ENCODE results near the gene VTA1. TPM values are rescaled to one million over a fixed set of nuclear protein-coding genes. Genes with fewer than 3 reads are reported as not detected.

VTA1 gene
- total and polyA plus RNA-seq, 2 of the 13 experiments (the other 11 are each of a cell fraction or from before 2014, with no cell fraction given), result 70.7 to 89.1 TPM

DNA sequence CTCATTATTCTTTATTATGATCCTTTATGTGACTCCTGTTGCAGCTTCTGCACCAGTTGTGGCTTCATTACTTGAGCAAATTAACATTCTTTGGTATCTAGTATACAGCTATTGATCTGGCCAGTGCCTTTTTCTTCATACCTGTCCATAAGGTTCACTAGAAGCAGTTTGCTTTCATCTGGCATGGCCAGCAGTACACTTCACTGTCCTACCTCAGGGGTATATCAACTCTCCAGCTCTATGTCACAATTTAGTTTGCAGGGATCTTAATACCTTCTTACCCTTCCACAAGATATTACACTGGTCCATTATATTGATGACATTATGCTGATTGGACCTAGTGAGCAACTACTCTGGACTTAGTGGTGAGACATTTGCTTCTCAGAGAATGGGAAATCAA, 46.6 kb downstream of the VTA1 start (continued):
- TF ChIP-seq, protein P1, sequence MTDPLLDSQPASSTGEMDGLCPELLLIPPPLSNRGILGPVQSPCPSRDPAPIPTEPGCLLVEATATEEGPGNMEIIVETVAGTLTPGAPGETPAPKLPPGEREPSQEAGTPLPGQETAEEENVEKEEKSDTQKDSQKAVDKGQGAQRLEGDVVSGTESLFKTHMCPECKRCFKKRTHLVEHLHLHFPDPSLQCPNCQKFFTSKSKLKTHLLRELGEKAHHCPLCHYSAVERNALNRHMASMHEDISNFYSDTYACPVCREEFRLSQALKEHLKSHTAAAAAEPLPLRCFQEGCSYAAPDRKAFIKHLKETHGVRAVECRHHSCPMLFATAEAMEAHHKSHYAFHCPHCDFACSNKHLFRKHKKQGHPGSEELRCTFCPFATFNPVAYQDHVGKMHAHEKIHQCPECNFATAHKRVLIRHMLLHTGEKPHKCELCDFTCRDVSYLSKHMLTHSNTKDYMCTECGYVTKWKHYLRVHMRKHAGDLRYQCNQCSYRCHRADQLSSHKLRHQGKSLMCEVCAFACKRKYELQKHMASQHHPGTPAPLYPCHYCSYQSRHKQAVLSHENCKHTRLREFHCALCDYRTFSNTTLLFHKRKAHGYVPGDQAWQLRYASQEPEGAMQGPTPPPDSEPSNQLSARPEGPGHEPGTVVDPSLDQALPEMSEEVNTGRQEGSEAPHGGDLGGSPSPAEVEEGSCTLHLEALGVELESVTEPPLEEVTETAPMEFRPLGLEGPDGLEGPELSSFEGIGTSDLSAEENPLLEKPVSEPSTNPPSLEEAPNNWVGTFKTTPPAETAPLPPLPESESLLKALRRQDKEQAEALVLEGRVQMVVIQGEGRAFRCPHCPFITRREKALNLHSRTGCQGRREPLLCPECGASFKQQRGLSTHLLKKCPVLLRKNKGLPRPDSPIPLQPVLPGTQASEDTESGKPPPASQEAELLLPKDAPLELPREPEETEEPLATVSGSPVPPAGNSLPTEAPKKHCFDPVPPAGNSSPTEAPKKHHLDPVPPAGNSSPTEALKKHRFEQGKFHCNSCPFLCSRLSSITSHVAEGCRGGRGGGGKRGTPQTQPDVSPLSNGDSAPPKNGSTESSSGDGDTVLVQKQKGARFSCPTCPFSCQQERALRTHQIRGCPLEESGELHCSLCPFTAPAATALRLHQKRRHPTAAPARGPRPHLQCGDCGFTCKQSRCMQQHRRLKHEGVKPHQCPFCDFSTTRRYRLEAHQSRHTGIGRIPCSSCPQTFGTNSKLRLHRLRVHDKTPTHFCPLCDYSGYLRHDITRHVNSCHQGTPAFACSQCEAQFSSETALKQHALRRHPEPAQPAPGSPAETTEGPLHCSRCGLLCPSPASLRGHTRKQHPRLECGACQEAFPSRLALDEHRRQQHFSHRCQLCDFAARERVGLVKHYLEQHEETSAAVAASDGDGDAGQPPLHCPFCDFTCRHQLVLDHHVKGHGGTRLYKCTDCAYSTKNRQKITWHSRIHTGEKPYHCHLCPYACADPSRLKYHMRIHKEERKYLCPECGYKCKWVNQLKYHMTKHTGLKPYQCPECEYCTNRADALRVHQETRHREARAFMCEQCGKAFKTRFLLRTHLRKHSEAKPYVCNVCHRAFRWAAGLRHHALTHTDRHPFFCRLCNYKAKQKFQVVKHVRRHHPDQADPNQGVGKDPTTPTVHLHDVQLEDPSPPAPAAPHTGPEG (CRISPR knock-in tag; IDR thresholded peaks at IDR 0.05), result no peak
- no peak for TF ChIP-seq ZNF263 (CRISPR knock-in tag; IDR thresholded peaks at IDR 0.05)
- TF ChIP-seq, protein P2, sequence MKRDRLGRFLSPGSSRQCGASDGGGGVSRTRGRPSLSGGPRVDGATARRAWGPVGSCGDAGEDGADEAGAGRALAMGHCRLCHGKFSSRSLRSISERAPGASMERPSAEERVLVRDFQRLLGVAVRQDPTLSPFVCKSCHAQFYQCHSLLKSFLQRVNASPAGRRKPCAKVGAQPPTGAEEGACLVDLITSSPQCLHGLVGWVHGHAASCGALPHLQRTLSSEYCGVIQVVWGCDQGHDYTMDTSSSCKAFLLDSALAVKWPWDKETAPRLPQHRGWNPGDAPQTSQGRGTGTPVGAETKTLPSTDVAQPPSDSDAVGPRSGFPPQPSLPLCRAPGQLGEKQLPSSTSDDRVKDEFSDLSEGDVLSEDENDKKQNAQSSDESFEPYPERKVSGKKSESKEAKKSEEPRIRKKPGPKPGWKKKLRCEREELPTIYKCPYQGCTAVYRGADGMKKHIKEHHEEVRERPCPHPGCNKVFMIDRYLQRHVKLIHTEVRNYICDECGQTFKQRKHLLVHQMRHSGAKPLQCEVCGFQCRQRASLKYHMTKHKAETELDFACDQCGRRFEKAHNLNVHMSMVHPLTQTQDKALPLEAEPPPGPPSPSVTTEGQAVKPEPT (CRISPR knock-in tag; IDR thresholded peaks at IDR 0.05; ENCODE audit: low read depth), result no peak
- no peak for TF ChIP-seq THAP11 (CRISPR knock-in tag; IDR thresholded peaks at IDR 0.05)
- TF ChIP-seq, protein P3, sequence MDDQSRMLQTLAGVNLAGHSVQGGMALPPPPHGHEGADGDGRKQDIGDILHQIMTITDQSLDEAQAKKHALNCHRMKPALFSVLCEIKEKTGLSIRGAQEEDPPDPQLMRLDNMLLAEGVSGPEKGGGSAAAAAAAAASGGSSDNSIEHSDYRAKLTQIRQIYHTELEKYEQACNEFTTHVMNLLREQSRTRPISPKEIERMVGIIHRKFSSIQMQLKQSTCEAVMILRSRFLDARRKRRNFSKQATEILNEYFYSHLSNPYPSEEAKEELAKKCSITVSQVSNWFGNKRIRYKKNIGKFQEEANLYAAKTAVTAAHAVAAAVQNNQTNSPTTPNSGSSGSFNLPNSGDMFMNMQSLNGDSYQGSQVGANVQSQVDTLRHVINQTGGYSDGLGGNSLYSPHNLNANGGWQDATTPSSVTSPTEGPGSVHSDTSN (CRISPR knock-in tag; IDR thresholded peaks at IDR 0.05; ENCODE audit: borderline replicate concordance), result no peak
- TF ChIP-seq CHD2 (IDR thresholded peaks at IDR 0.05; ENCODE audit: low read depth, low read length), result no peak

Data from HepG2 (cell line).